Measurements from ENCODE around the gene FKBP15. TPM values are rescaled to one million over a fixed set of nuclear protein-coding genes. Genes with fewer than 3 reads are reported as not detected.

Gene FKBP15
- total and polyA plus RNA-seq, 2 of the 13 experiments (the other 11 are each of a cell fraction or from before 2014, with no cell fraction given), result 12.3 to 18.6 TPM

- FAIRE-seq (no peak), ATAC-seq (no peak; the same call in 2 of the 3 replicates), DNase-seq (ENCODE audit: low spot score) (no peak)
- Histone ChIP-seq H3K27ac (ENCODE audit: extremely low read length, insufficient read depth, low read length) (no peak overlapping the region), H3K4me2 (ENCODE audit: low read depth, low read length) (no peak overlapping the region), H3K4me3 (replicated peaks in 1 of 3; ENCODE audit: insufficient read depth in 1 of 3, low read depth in 2 of 3, low read length in 3 of 3) (no peak overlapping the region), H4K20me1 (ENCODE audit: insufficient read depth, low read length) (no peaks in the 10 kb centered on the region), H2AFZ (ENCODE audit: low read length) (no peak overlapping the region), H3K4me1 (ENCODE audit: insufficient read depth, low read length) (0 out of 2 replicates have a peak, but pooled peaks cover under 1% of the 10 kb centered on the region), H3K36me3 (replicated peaks in 1 of 2; ENCODE audit: control insufficient read depth in 1 of 2, insufficient read depth in 2 of 2, low read length in 2 of 2) (peaks cover 14 to 47% of the 10 kb centered on the region in 2 experiments), H3K27me3 (ENCODE audit: control insufficient read depth in 1 of 2, insufficient read depth in 2 of 2, low read length in 2 of 2) (no peaks in the 10 kb centered on the region), H3K79me2 (ENCODE audit: insufficient read depth, low read length) (no peaks in the 10 kb centered on the region), H3K9ac (ENCODE audit: insufficient read depth, low read depth, low read length) (no peak overlapping the region), H3K9me3 (ENCODE audit: low read length) (no peaks in the 10 kb centered on the region)
- ChIA-PET POLR2A (no interaction called here), CTCF (ENCODE audit: low intra/inter-chr PET ratio, low total read pairs) (no interaction called here)
- TF ChIP-seq ZNF432 (CRISPR knock-in tag; IDR thresholded peaks at IDR 0.05; ENCODE audit: borderline replicate concordance), result no peak
- no peak for TF ChIP-seq ZNF44 (CRISPR knock-in tag; IDR thresholded peaks at IDR 0.05)
- no peak for TF ChIP-seq STAT6 (CRISPR knock-in tag; IDR thresholded peaks at IDR 0.05; ENCODE audit: borderline replicate concordance)
- TF ChIP-seq ZNF879 (CRISPR knock-in tag; IDR thresholded peaks at IDR 0.05), result no peak
- no peak for TF ChIP-seq ZNF205 (CRISPR knock-in tag; IDR thresholded peaks at IDR 0.05)
- no peak for TF ChIP-seq ZBTB43 (CRISPR knock-in tag; conservative IDR thresholded peaks at IDR 0.05)
- no peak for TF ChIP-seq HINFP (CRISPR knock-in tag; IDR thresholded peaks at IDR 0.05; ENCODE audit: low read depth)
- no peak for TF ChIP-seq ZGPAT (CRISPR knock-in tag; IDR thresholded peaks at IDR 0.05)
- no peak for TF ChIP-seq FOXC1 (CRISPR knock-in tag; IDR thresholded peaks at IDR 0.05; ENCODE audit: borderline replicate concordance)
- no peak for TF ChIP-seq MTA1 (CRISPR knock-in tag; IDR thresholded peaks at IDR 0.05; ENCODE audit: borderline replicate concordance)
- no peak for TF ChIP-seq SIN3A (IDR thresholded peaks at IDR 0.05; ENCODE audit: borderline replicate concordance, low read depth, low read length)
- no peak for TF ChIP-seq ZNF775 (CRISPR knock-in tag; IDR thresholded peaks at IDR 0.05; ENCODE audit: borderline replicate concordance)
- intact Hi-C loops (cut with micrococcal nuclease; ENCODE audit: unreplicated experiment) (no loop called here), in situ Hi-C loops (cut with HindIII; ENCODE audit: extremely low pct_ligation_motif_present, low pct_unique_long_range_greater_than_20kb) (no loop called here)
- no TSS peak for BruUV-seq (replicated peaks)
- WGBS (ENCODE audit: low lambda C conversion rate), result 92% methylated on average over 4 of the region's 4 CpGs
These were observed 47.0 kb upstream of the FKBP15 start for GRCh38 chr9:113267911-113268566.

Data from HepG2 (cell line).